Right lobe of liver (tissue), 4 donors: Measurements from ENCODE around the gene CCDC9B.

Source experiments
- CTCF ChIP-seq, 4 donors: fragments of 200-600 bp in 3 of 4; fragments of 450-650 bp in 1 of 4; IDR thresholded peaks; one replicate each; pipeline versions ENCODE4 v1.5.1 to v1.8.0; 2016 to 2022; ENCODE audit warnings: antibody characterized with exemption in 4 of 4, mild to moderate bottlenecking in 2 of 4
- POLR2A ChIP-seq: fragments of 450-650 bp; IDR thresholded peaks from one replicate; pipeline ENCODE4 v1.6.1; 2017; ENCODE audit warnings: antibody characterized with exemption, mild to moderate bottlenecking
- donor health status: DM: no; HTN: no; CAD: no.
- donor health status: DM: no; HTN: no; CAD: no.
- donor health status: DM: no; HTN: yes; CAD: no.

- TF ChIP-seq POLR2A (no peak), CTCF (IDR thresholded peaks at IDR 0.05) (no peak)
These were observed 54.6 kb downstream of the CCDC9B start for GRCh38 chr15:40286061-40286532.
